HepG2 (cell line): ENCODE results near the gene BRK1. TPM values are rescaled to one million over a fixed set of nuclear protein-coding genes. Genes with fewer than 3 reads are reported as not detected.
A peak's percentile ranks its signal among the peaks of the same experiment; 100 is the strongest.

Experiments
- AHDC1 ChIP-seq: sonication (generic); formaldehyde crosslinking; IDR thresholded peaks from 2 replicates; pipeline ENCODE4 v1.5.1; 2020; ENCODE audit warnings: mild to moderate bottlenecking, missing genetic modification reagents, borderline replicate concordance
- ETV5 ChIP-seq: IDR thresholded peaks from 2 replicates; pipeline ENCODE4 v1.6.1; 2018; ENCODE audit warnings: missing biosample characterization, missing genetic modification reagents, inconsistent platforms, borderline replicate concordance
- GRHL1 ChIP-seq: sonication (generic); formaldehyde crosslinking; conservative IDR thresholded peaks from 2 replicates; pipeline ENCODE4 v1.8.0; 2022; ENCODE audit warnings: missing genetic modification reagents
- HNRNPK ChIP-seq: fragments of 200-400 bp; formaldehyde crosslinking; IDR thresholded peaks from 2 replicates; pipeline ENCODE4 v1.6.1; 2018; ENCODE audit warnings: low read length, low read depth, moderate library complexity, mild to moderate bottlenecking; ENCODE audit not compliant: poor library complexity, severe bottlenecking
- HOXA7 ChIP-seq: sonication (generic); formaldehyde crosslinking; IDR thresholded peaks from 2 replicates; pipeline ENCODE4 v1.8.1; 2022; ENCODE audit warnings: mild to moderate bottlenecking, missing genetic modification reagents, moderate library complexity
- MAX ChIP-seq: IDR thresholded peaks from 2 replicates; pipeline ENCODE4 v1.6.1; 2012; ENCODE audit warnings: inconsistent platforms
- MIXL1 ChIP-seq: IDR thresholded peaks from 2 replicates; pipeline ENCODE4 v1.6.1; 2016
- PAWR ChIP-seq: sonication (generic); formaldehyde crosslinking; IDR thresholded peaks from 2 replicates; pipeline ENCODE4 v1.4.0; 2020; ENCODE audit warnings: missing genetic modification reagents, mild to moderate bottlenecking, borderline replicate concordance
- PHF8 ChIP-seq: sonication (generic); formaldehyde crosslinking; IDR thresholded peaks from 2 replicates; pipeline ENCODE4 v1.5.0; 2020; ENCODE audit warnings: missing genetic modification reagents
- SALL1 ChIP-seq: sonication (generic); formaldehyde crosslinking; IDR thresholded peaks from 2 replicates; pipeline ENCODE4 v1.8.0; 2022; ENCODE audit warnings: mild to moderate bottlenecking, missing genetic modification reagents
- SMAD1 ChIP-seq: sonication (generic); formaldehyde crosslinking; IDR thresholded peaks from 2 replicates; pipeline ENCODE4 v1.4.0; 2020; ENCODE audit warnings: missing genetic modification reagents, low read depth, mild to moderate bottlenecking, borderline replicate concordance
- SOX5 ChIP-seq: IDR thresholded peaks from 2 replicates; pipeline ENCODE4 v1.6.1; 2016; ENCODE audit warnings: borderline replicate concordance
- ZBTB14 ChIP-seq: sonication (generic); formaldehyde crosslinking; IDR thresholded peaks from 2 replicates; pipeline ENCODE4 v1.4.0; 2020; ENCODE audit warnings: missing genetic modification reagents
- ZBTB34 ChIP-seq: sonication (generic); formaldehyde crosslinking; IDR thresholded peaks from 2 replicates; pipeline ENCODE4 v1.8.0; 2022; ENCODE audit warnings: mild to moderate bottlenecking, missing genetic modification reagents
- ZNF143 ChIP-seq: sonication (generic); formaldehyde crosslinking; IDR thresholded peaks from 2 replicates; pipeline ENCODE4 v1.4.0; 2020; ENCODE audit warnings: missing genetic modification reagents
- ZNF572 ChIP-seq: sonication (generic); formaldehyde crosslinking; IDR thresholded peaks from 2 replicates; pipeline ENCODE4 v1.5.1; 2020; ENCODE audit warnings: mild to moderate bottlenecking, missing genetic modification reagents
- ZNF674 ChIP-seq: sonication (generic); formaldehyde crosslinking; IDR thresholded peaks from 2 replicates; pipeline ENCODE4 v1.5.0; 2020; ENCODE audit warnings: low read depth, mild to moderate bottlenecking, missing genetic modification reagents
- ZNF773 ChIP-seq: sonication (generic); formaldehyde crosslinking; IDR thresholded peaks from 2 replicates; pipeline ENCODE4 v1.4.0; 2020; ENCODE audit warnings: missing genetic modification reagents, borderline replicate concordance
- ZNF782 ChIP-seq: sonication (generic); formaldehyde crosslinking; IDR thresholded peaks from 2 replicates; pipeline ENCODE4 v1.4.0; 2020; ENCODE audit warnings: missing genetic modification reagents, mild to moderate bottlenecking, borderline replicate concordance
- polyA plus RNA-seq, 8 experiments: library from polyadenylated mRNA; depleted of rRNA in 3 of 8; stranded (reverse) in 7 of 8; unstranded in 1 of 8; fragments of >200 nt; fragmentation: Illumina TruSeq in 4 of 8; extraction: Trizol in 4 of 8; gene quantifications; 2 replicates each; pipeline versions ENCODE4 v1.2.1 to v1.2.3, GENCODE V29; 2011 to 2016; ENCODE audit warnings: low read depth in 4 of 8, missing spikeins in 1 of 8, mixed read lengths in 1 of 8; ENCODE audit not compliant: insufficient read depth in 1 of 8
- total RNA-seq, 5 experiments: library from RNA; depleted of rRNA; stranded (reverse); fragments of >200 nt; fragmentation: Illumina TruSeq; extraction: Trizol; gene quantifications; 2 replicates each; pipeline ENCODE4 v1.2.3, GENCODE V29; 2016; ENCODE audit warnings: low read depth in 1 of 5

BRK1 gene
- total and polyA plus RNA-seq, 2 of the 13 experiments (the other 11 are each of a cell fraction or from before 2014, with no cell fraction given) = 118 to 155 TPM

- no peak for TF ChIP-seq GRHL1 (CRISPR knock-in tag)
- TF ChIP-seq MAX = peak; percentile 91
- TF ChIP-seq ZNF782 = no peak
- TF ChIP-seq ZNF572 (CRISPR knock-in tag) = no peak
- TF ChIP-seq ZNF143 (CRISPR knock-in tag) = peak; percentile 27; the same call in 1 of the 2 replicates
- TF ChIP-seq ETV5 (CRISPR knock-in tag) = no peak
- TF ChIP-seq PHF8 (CRISPR knock-in tag) = peak; percentile 82
- TF ChIP-seq PAWR (CRISPR knock-in tag) = no peak
- no peak for TF ChIP-seq ZBTB34
- TF ChIP-seq ZNF773 (CRISPR knock-in tag) = peak; percentile 91; the same call in 1 of the 2 replicates
- peak; percentile 55; the same call in 1 of the 2 replicates for TF ChIP-seq SOX5
- peak; percentile 67; the same call in 1 of the 2 replicates for TF ChIP-seq MIXL1
- TF ChIP-seq ZNF674 = no peak
- TF ChIP-seq AHDC1 (CRISPR knock-in tag) = no peak
- no peak for TF ChIP-seq SMAD1 (CRISPR knock-in tag)
- TF ChIP-seq SALL1 (CRISPR knock-in tag) = peak; percentile 89
- peak; percentile 65; the same call in 1 of the 2 replicates for TF ChIP-seq ZBTB14 (CRISPR knock-in tag)
- no peak for TF ChIP-seq HOXA7 (CRISPR knock-in tag)
- TF ChIP-seq HNRNPK = no peak
Measured at GRCh38 chr3:10115326-10116137, at the start of gene BRK1 (continued).
